ENCODE data around the gene TRIM63.

The TRIM63 gene

GRCh38 chr1:26092422-26092821, 25.0 kb upstream of the TRIM63 start:
- no peak for DNase-seq
- in situ Hi-C loops (cut with HindIII; ENCODE audit: low pct_ligation_motif_present, low pct_unique_long_range_greater_than_20kb, low sequenced_read_pairs) = no loop called here

GRCh38 chr1:26090893-26091292, 23.5 kb upstream of the TRIM63 start:
- no peak for DNase-seq
- in situ Hi-C loops (cut with HindIII; ENCODE audit: low pct_ligation_motif_present, low pct_unique_long_range_greater_than_20kb, low sequenced_read_pairs) = no loop called here

DNA sequence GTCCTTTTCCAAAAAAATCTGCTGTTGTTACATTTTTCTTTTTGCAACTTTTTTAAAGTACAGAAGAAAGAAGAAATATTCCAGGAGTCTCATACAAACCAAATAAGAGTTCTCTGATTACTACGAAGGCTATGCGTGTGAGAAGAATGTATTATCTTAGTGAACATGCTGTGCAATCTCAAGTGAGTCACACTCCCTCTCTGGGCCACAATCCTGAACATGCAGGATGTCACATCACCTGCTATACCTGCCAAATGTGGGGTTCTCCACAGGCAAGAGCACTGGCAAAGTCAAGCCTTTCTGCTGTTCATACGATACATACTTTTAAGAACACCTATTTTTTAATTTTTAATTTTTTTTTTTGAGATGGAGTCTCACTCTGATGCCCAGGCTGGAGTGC, 21.7 kb upstream of the TRIM63 start:
- DNase-seq = no peak
- in situ Hi-C loops (cut with HindIII; ENCODE audit: low pct_ligation_motif_present, low pct_unique_long_range_greater_than_20kb, low sequenced_read_pairs) = no loop called here

GRCh38 chr1:26084844-26085243, 17.4 kb upstream of the TRIM63 start:
- DNase-seq = no peak
- in situ Hi-C loops (cut with HindIII; ENCODE audit: low pct_ligation_motif_present, low pct_unique_long_range_greater_than_20kb, low sequenced_read_pairs) = no loop called here

- no peak for DNase-seq
- in situ Hi-C loops (cut with HindIII; ENCODE audit: low pct_ligation_motif_present, low pct_unique_long_range_greater_than_20kb, low sequenced_read_pairs) = no loop called here
Observed at GRCh38 chr1:26084091-26084561, 16.7 kb upstream of the TRIM63 start.

GRCh38 chr1:26083208-26083607, 15.8 kb upstream of the TRIM63 start:
- in situ Hi-C loops (cut with HindIII; ENCODE audit: low pct_ligation_motif_present, low pct_unique_long_range_greater_than_20kb, low sequenced_read_pairs) = no loop called here
- no peak for DNase-seq

GRCh38 chr1:26082020-26082350, 14.6 kb upstream of the TRIM63 start:
- in situ Hi-C loops (cut with HindIII; ENCODE audit: low pct_ligation_motif_present, low pct_unique_long_range_greater_than_20kb, low sequenced_read_pairs) = no loop called here
- no peak for DNase-seq

GRCh38 chr1:26081267-26082019, 14.0 kb upstream of the TRIM63 start:
- in situ Hi-C loops (cut with HindIII; ENCODE audit: low pct_ligation_motif_present, low pct_unique_long_range_greater_than_20kb, low sequenced_read_pairs) = no loop called here
- DNase-seq = no peak

DNA sequence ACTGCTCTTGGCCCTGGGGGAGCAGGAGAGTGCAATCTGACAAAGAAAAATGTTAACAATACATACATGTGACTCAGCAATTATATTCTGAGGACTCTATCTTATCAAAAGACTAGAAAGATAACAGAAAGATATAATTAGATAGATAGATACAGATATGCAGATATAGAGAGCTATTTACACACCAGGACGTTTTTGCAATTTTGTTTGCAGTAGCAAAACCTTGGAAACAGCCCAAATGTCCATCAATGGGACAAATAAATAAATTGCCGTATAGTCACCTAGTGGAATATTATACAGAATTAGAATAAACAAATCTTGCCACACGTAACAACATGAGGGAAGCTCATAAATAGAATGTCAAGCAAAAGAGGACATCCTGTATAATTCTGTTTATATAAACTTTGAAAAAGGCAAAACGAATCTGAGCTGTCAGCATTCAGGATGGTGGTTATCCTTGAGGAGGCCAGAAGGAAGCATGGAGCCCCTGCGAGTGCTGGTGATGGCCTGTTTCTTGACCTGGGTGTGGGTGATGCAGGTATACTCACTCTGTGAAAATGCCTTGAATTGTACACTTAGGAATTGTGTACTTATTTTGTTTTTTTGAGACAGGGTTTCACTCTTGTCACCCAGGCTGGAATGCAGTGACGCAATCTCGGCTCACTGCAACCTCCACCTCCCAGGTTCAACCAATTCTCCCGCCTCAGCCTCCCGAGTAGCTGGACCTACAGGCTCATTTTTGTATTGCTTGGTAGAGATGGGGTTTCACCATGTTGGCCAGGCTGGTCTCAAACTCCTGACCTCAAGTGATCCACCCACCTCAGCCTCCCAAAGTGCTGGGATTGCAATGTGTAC, 12.8 kb upstream of the TRIM63 start:
- in situ Hi-C loops (cut with HindIII; ENCODE audit: low pct_ligation_motif_present, low pct_unique_long_range_greater_than_20kb, low sequenced_read_pairs) = no loop called here
- DNase-seq = no peak

DNA sequence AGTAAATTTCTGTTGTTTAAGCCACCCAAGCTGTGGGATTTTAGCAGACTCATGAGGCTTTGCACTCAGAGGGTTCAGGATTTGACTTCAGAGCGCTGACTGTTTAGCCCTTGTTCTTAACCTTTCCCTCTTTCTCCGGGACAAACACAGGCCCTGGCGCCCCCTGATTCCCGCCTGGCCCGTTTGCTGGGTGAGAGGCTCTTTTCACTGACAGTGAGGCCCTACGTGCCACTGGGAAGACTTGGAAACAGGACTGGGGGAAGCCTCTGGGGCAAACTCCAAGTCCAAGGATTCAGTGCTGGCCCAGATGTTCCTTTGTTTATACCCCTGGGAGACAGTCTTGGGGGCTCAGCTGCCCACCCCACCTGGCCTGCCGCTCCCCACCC, 11.7 kb upstream of the TRIM63 start:
- in situ Hi-C loops (cut with HindIII; ENCODE audit: low pct_ligation_motif_present, low pct_unique_long_range_greater_than_20kb, low sequenced_read_pairs) = no loop called here

DNA sequence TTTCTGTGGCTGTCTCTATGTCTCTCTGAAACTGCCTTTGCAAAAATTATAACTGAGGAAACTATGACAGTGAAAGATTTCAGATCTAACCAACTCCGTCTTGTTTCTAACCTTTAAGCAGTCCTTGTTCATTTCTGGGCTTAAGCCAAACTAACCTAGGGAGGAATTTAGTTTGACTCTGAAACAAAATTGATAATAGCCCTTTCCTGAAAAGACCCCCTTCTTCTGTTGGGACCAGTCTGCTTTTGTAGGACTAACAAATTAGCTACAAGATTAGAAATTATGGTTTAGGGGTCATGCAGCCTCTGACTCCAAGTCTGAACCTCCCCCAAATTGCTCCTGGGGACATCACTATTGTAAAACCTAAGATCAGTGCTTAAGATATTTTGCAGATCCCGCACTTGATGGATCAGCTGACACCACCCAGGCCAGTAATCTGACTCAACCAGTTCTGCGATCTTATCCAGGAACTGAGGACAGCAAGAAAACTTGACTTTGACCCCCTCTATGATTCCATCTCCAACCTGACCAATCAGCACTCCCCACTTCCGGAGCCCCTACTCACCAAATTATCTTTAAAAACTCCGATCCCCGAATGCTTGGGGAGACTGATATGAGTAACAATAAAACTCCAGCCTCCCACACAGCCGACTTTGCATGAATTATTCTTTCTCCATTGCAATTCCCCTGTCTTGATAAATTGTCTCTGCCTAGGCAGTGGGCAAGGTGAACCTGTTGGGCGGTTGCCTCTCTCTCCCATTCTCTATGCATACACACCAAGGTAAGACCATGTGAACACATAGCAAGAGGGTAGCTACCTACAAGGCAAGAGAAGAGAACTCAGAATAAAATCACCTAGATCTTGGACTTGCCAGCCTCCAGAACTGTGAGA, 11.1 kb upstream of the TRIM63 start:
- DNase-seq = no peak
- in situ Hi-C loops (cut with HindIII; ENCODE audit: low pct_ligation_motif_present, low pct_unique_long_range_greater_than_20kb, low sequenced_read_pairs) = no loop called here

More for the DNA sequence above, 11.7 kb upstream of the TRIM63 start:
- no peak for DNase-seq

DNA sequence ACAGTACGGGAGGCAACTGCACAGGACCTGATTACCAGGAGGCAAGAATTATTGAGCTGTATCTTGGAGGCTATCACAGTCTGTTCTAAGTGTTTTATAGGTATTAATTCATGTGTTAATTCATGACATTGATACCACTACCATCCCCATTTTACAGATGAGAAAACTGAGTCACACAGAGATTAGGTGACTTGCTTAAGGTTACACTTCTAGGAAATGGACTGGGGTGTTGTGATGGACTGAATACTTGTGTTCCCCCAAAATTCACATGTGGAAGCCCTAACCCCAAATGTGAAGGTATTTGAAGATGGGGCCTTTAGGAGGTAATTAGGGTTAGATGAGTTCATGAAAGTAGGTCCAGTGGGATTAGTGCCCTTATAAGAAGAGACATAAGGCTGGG, 10.1 kb upstream of the TRIM63 start:
- no peak for DNase-seq
- in situ Hi-C loops (cut with HindIII; ENCODE audit: low pct_ligation_motif_present, low pct_unique_long_range_greater_than_20kb, low sequenced_read_pairs) = no loop called here

GRCh38 chr1:26075421-26076144, 8.2 kb upstream of the TRIM63 start:
- in situ Hi-C loops (cut with HindIII; ENCODE audit: low pct_ligation_motif_present, low pct_unique_long_range_greater_than_20kb, low sequenced_read_pairs) = no loop called here
- no peak for DNase-seq

GRCh38 chr1:26072305-26072704, 4.9 kb upstream of the TRIM63 start:
- no peak for DNase-seq
- in situ Hi-C loops (cut with HindIII; ENCODE audit: low pct_ligation_motif_present, low pct_unique_long_range_greater_than_20kb, low sequenced_read_pairs) = no loop called here

DNA sequence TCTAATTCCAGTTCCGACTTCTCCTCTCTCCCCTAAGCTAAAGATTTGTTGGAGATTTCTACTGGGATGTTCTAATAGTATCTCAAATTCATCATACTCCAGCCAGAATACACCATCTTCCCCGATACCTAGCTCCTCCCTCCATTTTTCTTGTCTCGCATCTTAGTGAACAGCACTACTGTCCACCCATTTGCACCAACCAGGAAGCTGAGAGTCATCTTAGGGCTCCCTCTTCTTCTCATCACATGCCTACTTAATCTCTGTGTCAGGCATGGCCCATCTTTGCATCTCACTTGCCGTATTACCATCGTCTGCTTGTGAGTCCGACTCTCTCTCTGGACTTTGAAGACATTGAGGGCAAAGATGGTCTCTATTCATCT, 3.5 kb upstream of the TRIM63 start:
- DNase-seq = no peak
- in situ Hi-C loops (cut with HindIII; ENCODE audit: low pct_ligation_motif_present, low pct_unique_long_range_greater_than_20kb, low sequenced_read_pairs) = no loop called here

GRCh38 chr1:26070296-26070962, 3.0 kb upstream of the TRIM63 start:
- in situ Hi-C loops (cut with HindIII; ENCODE audit: low pct_ligation_motif_present, low pct_unique_long_range_greater_than_20kb, low sequenced_read_pairs) = no loop called here

DNA sequence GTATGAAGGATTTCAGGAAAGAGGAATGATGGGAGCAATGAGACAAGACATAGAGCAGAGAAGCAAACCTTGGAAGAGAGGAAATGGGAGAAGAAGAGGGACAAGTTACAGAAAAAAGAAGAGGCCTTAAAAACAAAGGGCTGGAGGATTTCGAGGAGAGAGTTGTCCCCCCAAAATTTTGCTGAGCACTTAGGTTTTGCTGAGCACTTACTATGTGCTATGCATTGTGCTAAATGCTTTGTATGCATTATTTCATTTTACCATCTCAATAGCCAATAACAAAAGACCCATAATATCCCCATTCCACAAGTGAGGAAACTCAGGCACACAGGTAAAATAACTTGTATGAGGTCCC, 2.5 kb upstream of the TRIM63 start:
- no peak for DNase-seq
- in situ Hi-C loops (cut with HindIII; ENCODE audit: low pct_ligation_motif_present, low pct_unique_long_range_greater_than_20kb, low sequenced_read_pairs) = no loop called here

More at GRCh38 chr1:26070296-26070962, 3.0 kb upstream of the TRIM63 start:
- DNase-seq = no peak

GRCh38 chr1:26066857-26067256, 573 bp downstream of the TRIM63 start:
- DNase-seq = no peak

More at GRCh38 chr1:26066857-26067256, 573 bp downstream of the TRIM63 start:
- in situ Hi-C loops (cut with HindIII; ENCODE audit: low pct_ligation_motif_present, low pct_unique_long_range_greater_than_20kb, low sequenced_read_pairs) = no loop called here
